HG02852 (cell line): Measurements from ENCODE around the gene GSK3B.

Source experiments
- ATAC-seq: cut with Tn5 transposase; IDR thresholded peaks from one replicate; pipeline ENCODE4 v1.9.1; 2021; ENCODE audit warnings: mild to moderate bottlenecking, moderate library complexity; ENCODE audit not compliant: unreplicated experiment

Gene GSK3B

GRCh38 chr3:119786409-119786808, 307.8 kb downstream of the GSK3B start:
- no peak for ATAC-seq

- no peak for ATAC-seq
Measured at GRCh38 chr3:119783883-119784282, 310.4 kb downstream of the GSK3B start.

- no peak for ATAC-seq
Measured at GRCh38 chr3:119783255-119783654, 311.0 kb downstream of the GSK3B start.

GRCh38 chr3:119782460-119782859, 311.8 kb downstream of the GSK3B start:
- no peak for ATAC-seq

GRCh38 chr3:119781330-119782198, 312.7 kb downstream of the GSK3B start, which contains the start of gene NR1I2:
NR1I2 (plus strand) TSS chr3:119782101.
- no peak for ATAC-seq

GRCh38 chr3:119779731-119780383, 314.4 kb downstream of the GSK3B start:
- peak; percentile 61 for ATAC-seq

- no peak for ATAC-seq
Measured at GRCh38 chr3:119778811-119779210, 315.4 kb downstream of the GSK3B start.

- no peak for ATAC-seq
Measured at GRCh38 chr3:119778176-119778575, 316.1 kb downstream of the GSK3B start.

GRCh38 chr3:119776304-119776703, 317.9 kb downstream of the GSK3B start:
- no peak for ATAC-seq

GRCh38 chr3:119774444-119774843, 319.8 kb downstream of the GSK3B start:
- ATAC-seq = peak; percentile 94
